BJ (cell line): Measurements from ENCODE around the gene MEX3B. TPM values are rescaled to one million over a fixed set of nuclear protein-coding genes. Genes with fewer than 3 reads are reported as not detected.

ENCODE experiments used
- CTCF ChIA-PET: fragments of 350-600 bp; formaldehyde crosslinking; extraction: SDS; loops from one replicate; lab custom pipeline; 2021; ENCODE audit warnings: antibody characterized with exemption, inconsistent platforms; lab: Yijun Ruan, JAX
- POLR2A ChIA-PET: fragments of 300-600 bp; sonication (Branson Sonifier 250); formaldehyde crosslinking; extraction: SDS; loops from one replicate; lab custom pipeline; 2021; ENCODE audit warnings: antibody characterized with exemption; lab: Charles Lee
- DNase-seq: peaks from one replicate; pipeline ENCODE4 v3.0.0-alpha.2; 2011; ENCODE audit warnings: low read depth
- H3K27me3 ChIP-seq: 2 replicates; pipeline ENCODE4 v1.6.0; 2011; ENCODE audit warnings: low read length; ENCODE audit not compliant: control insufficient read depth, insufficient read depth
- H3K36me3 ChIP-seq: 2 replicates; pipeline ENCODE4 v1.5.1; 2011; ENCODE audit warnings: low read length; ENCODE audit not compliant: control insufficient read depth, insufficient read depth
- H3K4me3 ChIP-seq: 2 replicates; pipeline ENCODE4 v1.5.1; 2011; ENCODE audit warnings: low read depth, mild to moderate bottlenecking, control low read depth, low read length
- CTCF ChIP-seq: IDR thresholded peaks from 2 replicates; pipeline ENCODE4 v1.5.1; 2011; ENCODE audit warnings: low read depth, mild to moderate bottlenecking, control low read depth, inconsistent platforms, low read length, moderate library complexity; ENCODE audit not compliant: insufficient read depth
- polyA minus RNA-seq: library from RNA; depleted of rRNA, polyadenylated mRNA; stranded (reverse); fragments of >200 nt; gene quantifications from 2 replicates; pipeline ENCODE4 v1.2.3, GENCODE V29; 2011; rRNA and poly(A)+ RNA removed
- polyA plus RNA-seq: library from polyadenylated mRNA; depleted of rRNA; stranded (reverse); fragments of >200 nt; gene quantifications from 2 replicates; pipeline ENCODE4 v1.2.3, GENCODE V29; 2011; rRNA removed

The MEX3B gene
- polyA plus RNA-seq, result 2.7 and 4.9 TPM in 2 replicates
- polyA minus RNA-seq, result 3.8 and 4.2 TPM in 2 replicates

GRCh38 chr15:82045892-82046665 is at the start of gene MEX3B:
Gene MEX3B, minus strand, starts transcription at chr15:82046018. Its CDS starts 313 bp downstream, at chr15:82045705.
- Histone ChIP-seq H3K4me3 (peak within 1 kb of the TSS; percentile 87), H3K27me3 (peaks cover 12% of the 10 kb centered on the region), H3K36me3 (peaks cover 6% of the 10 kb centered on the region)
- ChIA-PET POLR2A (interaction anchor here (0.6 to 0.8 kb wide), 3 partner anchors 11 to 29 kb away, joined by 5 to 7 read pairs (median 5); no protein-coding TSS in a partner anchor), CTCF (interaction anchor here (0.8 to 2.9 kb wide), 6 partner anchors 10 to 251 kb away, joined by 3 to 13 read pairs (median 4); no protein-coding TSS in a partner anchor)
- no peak for TF ChIP-seq CTCF
- peak; percentile 80 for DNase-seq

- TF ChIP-seq CTCF, result no peak
- POLR2A ChIA-PET, result interaction anchor here (0.6 kb wide), 1 partner anchor 1611 kb away, joined by 3 read pairs; no protein-coding TSS in a partner anchor
- CTCF ChIA-PET, result no interaction called here
- no peak for DNase-seq
- no peaks in the 10 kb centered on the region for H3K27me3 ChIP-seq
- no peak overlapping the region for H3K4me3 ChIP-seq
- H3K36me3 ChIP-seq, result no peaks in the 10 kb centered on the region
Measured at GRCh38 chr15:82093774-82094211, 48.0 kb upstream of the MEX3B start.

- H3K36me3 ChIP-seq, result no peaks in the 10 kb centered on the region
- H3K27me3 ChIP-seq, result no peaks in the 10 kb centered on the region
- no peak for TF ChIP-seq CTCF
- POLR2A ChIA-PET, result interaction anchor here (0.6 kb wide), 1 partner anchor 1611 kb away, joined by 3 read pairs; no protein-coding TSS in a partner anchor
- CTCF ChIA-PET, result interaction anchor here (1.9 kb wide), 1 partner anchor 10 kb away, joined by 4 read pairs; no protein-coding TSS in a partner anchor
- DNase-seq, result no peak
- H3K4me3 ChIP-seq, result no peak overlapping the region
Measured at GRCh38 chr15:82093325-82093724, 47.5 kb upstream of the MEX3B start.

GRCh38 chr15:82091636-82092140 is 45.9 kb upstream of the MEX3B start:
- DNase-seq, result no peak

More at GRCh38 chr15:82091636-82092140, 45.9 kb upstream of the MEX3B start:
- POLR2A ChIA-PET, result no interaction called here
- CTCF ChIA-PET, result interaction anchor here (1.0 to 1.9 kb wide), 3 partner anchors 8 to 15 kb away, joined by 3 to 4 read pairs (median 3); no protein-coding TSS in a partner anchor
- Histone ChIP-seq H3K27me3 (no peaks in the 10 kb centered on the region), H3K36me3 (no peaks in the 10 kb centered on the region), H3K4me3 (no peak overlapping the region)
- TF ChIP-seq CTCF, result no peak
